ENCODE data around the gene SCAF8. TPM values are rescaled to one million over a fixed set of nuclear protein-coding genes. Genes with fewer than 3 reads are reported as not detected.
"Not testable (repeated sequence)": the region's sequence is repeated elsewhere in the genome, so short reads cannot be mapped to it uniquely, and the experiment has no call there.

Gene SCAF8
- total and polyA plus RNA-seq, 9 of the 15 experiments (the other 6 are each of a cell fraction or from before 2014, with no cell fraction given): 10.5 to 46.6 (median 23.2) TPM

DNA sequence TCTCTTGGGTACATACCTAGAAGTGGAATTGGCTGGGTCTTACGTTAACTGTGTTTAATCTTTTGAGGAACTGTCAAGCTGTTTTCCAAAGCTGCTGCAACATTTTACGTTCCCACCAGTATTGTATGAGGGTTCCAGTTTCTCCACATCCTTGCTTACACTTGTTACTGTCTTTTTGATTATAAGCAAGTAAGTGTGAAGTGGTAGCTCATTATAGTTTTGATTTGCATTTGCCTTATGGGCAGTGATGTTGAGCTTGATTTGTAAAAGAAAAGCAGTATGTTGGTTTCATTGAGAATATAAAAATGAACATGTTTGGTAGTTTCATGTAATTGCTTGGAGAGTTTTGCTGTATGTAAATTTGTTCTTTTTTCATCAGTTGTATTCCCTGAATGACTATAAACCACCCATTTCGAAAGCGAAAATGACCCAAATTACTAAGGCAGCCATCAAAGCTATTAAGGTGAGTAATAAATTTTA lies 40.4 kb downstream of the SCAF8 start:
- no peaks in the 10 kb centered on the region for H3K9me3 ChIP-seq (replicated peaks; ENCODE audit: control insufficient read depth, insufficient read depth, low read depth, low read length)
- 91% methylated on average over 4 of the region's 4 CpGs for WGBS (ENCODE audit: insufficient coverage, low coverage, missing lambda C conversion rate)
- H3K79me2 ChIP-seq (ENCODE audit: control insufficient read depth, insufficient read depth, low read length): peaks cover 90% of the 10 kb centered on the region
- no peak overlapping the region for H2AFZ ChIP-seq (ENCODE audit: low read depth, low read length)
- no peaks in the 10 kb centered on the region for H4K20me1 ChIP-seq (replicated peaks; ENCODE audit: control insufficient read depth, insufficient read depth, low read length)
- H3K4me3 ChIP-seq: no peak overlapping the region
- H3K9ac ChIP-seq (ENCODE audit: insufficient read depth in 1 of 2, low read depth in 2 of 2, low read length in 2 of 2): no peak overlapping the region
- no peaks in the 10 kb centered on the region; a peak in 1 of 5 replicates for H3K4me1 ChIP-seq (replicated peaks in 1 of 2; ENCODE audit: control insufficient read depth in 2 of 2, insufficient read depth in 2 of 2, low read length in 2 of 2)
- FAIRE-seq (no peak), DNase-seq (ENCODE audit: extremely low read depth in 1 of 4, low spot score in 3 of 4) (no peak), ATAC-seq (no peak)
- H3K36me3 ChIP-seq (ENCODE audit: control insufficient read depth, insufficient read depth, low read length): peaks cover 28% of the 10 kb centered on the region; the same call in 2 of the 3 replicates
- no peaks in the 10 kb centered on the region for H3K27me3 ChIP-seq (ENCODE audit: control insufficient read depth in 2 of 2, insufficient read depth in 2 of 2, low read length in 2 of 2)
- in situ Hi-C loops (cut with MboI): no loop called here
- ChIA-PET POLR2A (interaction anchor here (0.6 to 1.5 kb wide), 3 partner anchors 8 to 28 kb away, joined by 3 to 4 read pairs (median 3); no protein-coding TSS in a partner anchor), CTCF (ENCODE audit: low intra/inter-chr PET ratio) (no interaction called here)
- no peaks in the 10 kb centered on the region for H3K9me1 ChIP-seq (ENCODE audit: control insufficient read depth, insufficient read depth, low read length)
- intact Hi-C loops (cut with micrococcal nuclease): no loop called here
- TF ChIP-seq ZNF280B (CRISPR knock-in tag; IDR thresholded peaks at IDR 0.05) (no peak), PATZ1 (CRISPR knock-in tag; IDR thresholded peaks at IDR 0.05; ENCODE audit: borderline replicate concordance) (no peak)
- no peak overlapping the region for H3K27ac ChIP-seq (ENCODE audit: extremely low read depth, low read depth, low read length)
- H3K4me2 ChIP-seq (ENCODE audit: insufficient read depth, low read length): no peak overlapping the region
- no TSS peak for BruUV-seq (replicated peaks)

GRCh38 chr6:154779157-154779556 lies 45.9 kb downstream of the SCAF8 start:
- DNase-seq (ENCODE audit: extremely low read depth in 1 of 4, low spot score in 3 of 4); H3K4me2 ChIP-seq (ENCODE audit: insufficient read depth, low read length); H3K9ac ChIP-seq (ENCODE audit: insufficient read depth in 1 of 2, low read depth in 2 of 2, low read length in 2 of 2); H3K9me3 ChIP-seq (replicated peaks; ENCODE audit: control insufficient read depth, insufficient read depth, low read depth, low read length); FAIRE-seq; H3K27me3 ChIP-seq (ENCODE audit: control insufficient read depth in 2 of 2, insufficient read depth in 2 of 2, low read length in 2 of 2); H3K4me3 ChIP-seq; CTCF ChIA-PET (ENCODE audit: low intra/inter-chr PET ratio); ATAC-seq; H2AFZ ChIP-seq (ENCODE audit: low read depth, low read length); H3K4me1 ChIP-seq (replicated peaks in 1 of 2; ENCODE audit: control insufficient read depth in 2 of 2, insufficient read depth in 2 of 2, low read length in 2 of 2); BruUV-seq (replicated peaks); H4K20me1 ChIP-seq (replicated peaks; ENCODE audit: control insufficient read depth, insufficient read depth, low read length); H3K9me1 ChIP-seq (ENCODE audit: control insufficient read depth, insufficient read depth, low read length); intact Hi-C loops (cut with micrococcal nuclease); H3K27ac ChIP-seq (ENCODE audit: extremely low read depth, low read depth, low read length); in situ Hi-C loops (cut with MboI): not testable (repeated sequence)
- H3K79me2 ChIP-seq (ENCODE audit: control insufficient read depth, insufficient read depth, low read length): peaks cover 70% of the 10 kb centered on the region
- 96% methylated on average over 5 of the region's 5 CpGs for WGBS (ENCODE audit: insufficient coverage, low coverage, missing lambda C conversion rate)
- POLR2A ChIA-PET: interaction anchor here (1.0 kb wide), 1 partner anchor 24 kb away, joined by 3 read pairs; no protein-coding TSS in a partner anchor
- peaks cover 57% of the 10 kb centered on the region; the same call in 2 of the 3 replicates for H3K36me3 ChIP-seq (ENCODE audit: control insufficient read depth, insufficient read depth, low read length)

Measured in K562 (cell line).